ENCODE data around the gene CARD14. TPM values are rescaled to one million over a fixed set of nuclear protein-coding genes. Genes with fewer than 3 reads are reported as not detected.

CARD14 gene
- total RNA-seq, 1 experiment from 2014 or later, result 0.24 TPM

GRCh38 chr17:80242505-80242904 lies 72.7 kb downstream of the CARD14 start:
- Histone ChIP-seq H2AFZ (ENCODE audit: low read length) (no peak overlapping the region), H3K79me2 (ENCODE audit: insufficient read depth, low read length) (no peaks in the 10 kb centered on the region), H3K9me3 (ENCODE audit: control insufficient read depth, low read depth, low read length) (no peaks in the 10 kb centered on the region), H2BK120ac (ENCODE audit: low read depth, low read length, poor library complexity, severe bottlenecking) (no peak overlapping the region), H2BK12ac (ENCODE audit: insufficient read length, low read depth, low read length) (no peak overlapping the region), H3K79me1 (ENCODE audit: insufficient read depth, low read depth, low read length, poor library complexity, severe bottlenecking) (no peaks in the 10 kb centered on the region), H3T11ph (ENCODE audit: low read length) (no peak overlapping the region), H4K20me1 (ENCODE audit: control insufficient read depth, insufficient read depth, insufficient read length) (no peaks in the 10 kb centered on the region), H3K18ac (ENCODE audit: insufficient read length, low read depth, low read length) (no peak overlapping the region), H3K4me1 (ENCODE audit: insufficient read depth, low read length) (no peaks in the 10 kb centered on the region), H2BK20ac (ENCODE audit: low read depth, low read length, poor library complexity, severe bottlenecking) (no peak overlapping the region), H3K4ac (ENCODE audit: low read depth, low read length) (no peak overlapping the region), H2BK5ac (ENCODE audit: insufficient read length, low read length) (no peak overlapping the region), H3K56ac (ENCODE audit: insufficient read length, low read depth, low read length) (no peak overlapping the region), H3K14ac (ENCODE audit: insufficient read depth, low read length) (no peak overlapping the region), H4K91ac (ENCODE audit: insufficient read length, low read depth, low read length) (no peak overlapping the region), H3K4me2 (ENCODE audit: insufficient read depth, insufficient read length, low read length) (no peak overlapping the region), H4K8ac (replicated peaks; ENCODE audit: insufficient read length, low read depth, low read length) (no peak overlapping the region), H2AK5ac (ENCODE audit: insufficient read length, low read length) (no peak overlapping the region), H3K27ac (ENCODE audit: insufficient read length, low read depth, low read length) (no peak overlapping the region), H4K5ac (ENCODE audit: insufficient read length, low read depth, low read length) (no peak overlapping the region), H3K23me2 (ENCODE audit: insufficient read length, low read depth, low read length, poor library complexity, severe bottlenecking) (no peaks in the 10 kb centered on the region), H3K9ac (ENCODE audit: extremely low read depth, insufficient read length, low read length) (no peak overlapping the region), H2BK15ac (ENCODE audit: low read depth, low read length) (no peak overlapping the region), H3K27me3 (ENCODE audit: insufficient read depth, low read length) (no peaks in the 10 kb centered on the region), H3K23ac (ENCODE audit: insufficient read length, low read depth, low read length) (no peak overlapping the region)
- no peak for DNase-seq
- H3K4me3 Mint-ChIP-seq, result no peak overlapping the region
- H3K27me3 Mint-ChIP-seq (ENCODE audit: low read depth), result no peaks in the 10 kb centered on the region; the same call in 1 of the 2 replicates
- no peak for TF ChIP-seq CTCF (conservative IDR thresholded peaks at IDR 0.05)
- WGBS (ENCODE audit: extremely low coverage, insufficient read length, low lambda C conversion rate), result no CpG with 5 or more reads among the region's 14 CpGs
- H3K4me1 Mint-ChIP-seq, result no peaks in the 10 kb centered on the region
- H3K36me3 Mint-ChIP-seq (ENCODE audit: insufficient read depth in 1 of 3, low read depth in 3 of 3), result peaks cover 10 to 52% (median 33%) of the 10 kb centered on the region in 3 experiments
- H3K9me3 Mint-ChIP-seq, result no peaks in the 10 kb centered on the region
- peak overlapping the region in 1 of 3 experiments; percentile 13; a peak in 2 of 7 replicates for H3K27ac Mint-ChIP-seq
